Kidney (tissue), 14 donors: ENCODE results near the gene KXD1. TPM values are rescaled to one million over a fixed set of nuclear protein-coding genes. Genes with fewer than 3 reads are reported as not detected.

Source experiments
- DNase-seq, 5 donors: peaks; one replicate each; pipeline ENCODE4 v3.0.0-alpha.2; 2013 to 2020
- FAIRE-seq: peaks from 2 replicates; lab custom pipeline; 2012; peaks lifted over from hg19 to GRCh38; lab: Jason Lieb, UNC
- H3K27ac ChIP-seq, 2 donors: one replicate each; pipeline ENCODE4 v1.7.0; 2013; ENCODE audit warnings: low read depth in 2 of 2, low read length in 2 of 2, inconsistent platforms in 1 of 2
- H3K27me3 ChIP-seq: one replicate; pipeline ENCODE4 v1.7.1; 2013; ENCODE audit warnings: low read length, inconsistent platforms; ENCODE audit not compliant: control insufficient read depth, insufficient read depth
- H3K36me3 ChIP-seq, 3 donors: one replicate each; pipeline versions ENCODE4 v1.7.0 to v1.7.1; 2013; ENCODE audit warnings: low read length in 3 of 3, control low read depth in 1 of 3, inconsistent platforms in 1 of 3; ENCODE audit not compliant: insufficient read depth in 3 of 3, control insufficient read depth in 2 of 3
- H3K4me1 ChIP-seq, 3 donors: one replicate each; pipeline versions ENCODE4 v1.7.0 to v1.7.1; 2013; ENCODE audit warnings: low read length in 3 of 3, inconsistent platforms in 1 of 3, low read depth in 1 of 3; ENCODE audit not compliant: control insufficient read depth in 2 of 3, insufficient read depth in 2 of 3
- H3K4me3 ChIP-seq, 3 donors: one replicate each; pipeline versions ENCODE4 v1.7.0 to v1.8.1; 2013; ENCODE audit warnings: low read length in 3 of 3, control low read depth in 1 of 3, inconsistent platforms in 1 of 3
- H3K9ac ChIP-seq, 3 donors: one replicate each; pipeline versions ENCODE4 v1.7.0 to v1.7.1; 2013; ENCODE audit warnings: low read length in 3 of 3, control low read depth in 1 of 3, inconsistent platforms in 1 of 3
- H3K9me3 ChIP-seq, 3 donors: one replicate each; pipeline versions ENCODE4 v1.7.0 to v1.7.1; 2013; ENCODE audit warnings: low read length in 3 of 3, control low read depth in 1 of 3, inconsistent platforms in 1 of 3; ENCODE audit not compliant: control insufficient read depth in 2 of 3, insufficient read depth in 1 of 3
- intact Hi-C: fragments of 100-400 bp; cut with DNase I; formaldehyde crosslinking; loops from one replicate; pipeline ENCODE4 v1.11.1; 2022
- polyA plus RNA-seq: library from polyadenylated mRNA; stranded (reverse); fragments of 350-450 nt; fragmentation: Illumina TruSeq; extraction: RNeasy Lipid Tissue Mini Kit (QIAGEN cat#74804); gene quantifications from one replicate; pipeline ENCODE4 v1.2.3, GENCODE V29; 2014; ENCODE audit warnings: low read depth, low replicate concordance; ENCODE audit not compliant: insufficient read depth
- total RNA-seq: library from RNA; stranded (reverse); fragmentation: NEBNext Ultra II Directional; extraction: Animal tissue kit (Norgen Biotek cat#: 25700); gene quantifications from one replicate; pipeline ENCODE4 v1.2.1, GENCODE V29; 2021
- TF ChIP-seq, protein P1 (sequence below): IDR thresholded peaks from 3 replicates; pipeline ENCODE4 v1.5.1; 2012; ENCODE audit warnings: mild to moderate bottlenecking, moderate library complexity, borderline replicate concordance; ENCODE audit not compliant: insufficient read depth; ENCODE audit errors: extremely low read depth
- donor health status: control.
- donor health status: control.
- donor health status: control.
- donor health status: control.
- donor health status: control.
- donor health status: DM: yes; HTN: yes; CAD: no.
- donor health status: Normal renal cell carcinoma (clear cell type).

KXD1 gene
- total and polyA plus RNA-seq, 2 donors from 2014 or later = 56.3 to 69.9 TPM

DNA sequence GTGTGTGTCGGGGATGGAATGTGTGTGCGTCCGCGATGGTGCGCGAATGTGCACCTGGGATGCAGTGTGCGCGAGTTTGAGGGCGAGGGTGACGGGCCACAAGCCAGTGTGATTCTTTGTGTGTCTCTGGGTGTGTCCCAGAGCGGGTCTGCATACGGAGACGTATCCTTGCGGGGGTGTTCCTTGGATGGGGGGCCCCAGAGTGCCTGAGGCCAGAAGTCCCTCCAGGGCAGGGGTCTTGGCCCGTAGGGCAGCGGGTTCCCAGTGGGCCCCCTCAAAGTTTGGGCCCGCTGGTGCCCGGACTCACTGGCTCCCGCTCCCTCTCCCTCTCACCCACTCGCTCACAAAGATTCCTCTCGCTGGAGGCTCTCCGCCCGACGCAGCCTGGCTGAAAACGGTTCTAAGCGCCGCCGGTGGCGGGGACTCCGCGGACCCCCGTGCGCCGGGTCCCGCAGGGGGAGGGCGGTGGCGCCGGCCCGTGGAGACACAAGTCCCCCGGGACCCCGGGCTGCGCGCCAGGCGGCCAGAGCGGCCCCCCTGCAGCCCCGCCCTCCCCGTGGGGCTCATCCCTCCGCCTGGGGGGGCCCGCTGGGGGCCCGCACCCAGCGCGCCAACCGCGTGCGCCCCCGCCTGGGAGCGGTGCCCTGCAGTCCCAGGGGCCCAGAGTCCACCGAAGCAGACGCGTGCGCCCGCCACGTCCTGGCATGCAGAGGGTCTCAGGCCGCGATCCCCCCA, 48.0 kb downstream of the KXD1 start:
- Histone ChIP-seq H3K4me3 (no peak overlapping the region), H3K27me3 (peaks cover 29% of the 10 kb centered on the region), H3K27ac (no peak overlapping the region), H3K36me3 (no peaks in the 10 kb centered on the region), H3K4me1 (peaks cover 0 to 4% (median 0%) of the 10 kb centered on the region in 3 donors), H3K9ac (no peak overlapping the region), H3K9me3 (no peaks in the 10 kb centered on the region)
- intact Hi-C loops = no loop called here
- TF ChIP-seq, protein P1, sequence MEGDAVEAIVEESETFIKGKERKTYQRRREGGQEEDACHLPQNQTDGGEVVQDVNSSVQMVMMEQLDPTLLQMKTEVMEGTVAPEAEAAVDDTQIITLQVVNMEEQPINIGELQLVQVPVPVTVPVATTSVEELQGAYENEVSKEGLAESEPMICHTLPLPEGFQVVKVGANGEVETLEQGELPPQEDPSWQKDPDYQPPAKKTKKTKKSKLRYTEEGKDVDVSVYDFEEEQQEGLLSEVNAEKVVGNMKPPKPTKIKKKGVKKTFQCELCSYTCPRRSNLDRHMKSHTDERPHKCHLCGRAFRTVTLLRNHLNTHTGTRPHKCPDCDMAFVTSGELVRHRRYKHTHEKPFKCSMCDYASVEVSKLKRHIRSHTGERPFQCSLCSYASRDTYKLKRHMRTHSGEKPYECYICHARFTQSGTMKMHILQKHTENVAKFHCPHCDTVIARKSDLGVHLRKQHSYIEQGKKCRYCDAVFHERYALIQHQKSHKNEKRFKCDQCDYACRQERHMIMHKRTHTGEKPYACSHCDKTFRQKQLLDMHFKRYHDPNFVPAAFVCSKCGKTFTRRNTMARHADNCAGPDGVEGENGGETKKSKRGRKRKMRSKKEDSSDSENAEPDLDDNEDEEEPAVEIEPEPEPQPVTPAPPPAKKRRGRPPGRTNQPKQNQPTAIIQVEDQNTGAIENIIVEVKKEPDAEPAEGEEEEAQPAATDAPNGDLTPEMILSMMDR = no peak
- no peak for FAIRE-seq
- no peak for DNase-seq

DNA sequence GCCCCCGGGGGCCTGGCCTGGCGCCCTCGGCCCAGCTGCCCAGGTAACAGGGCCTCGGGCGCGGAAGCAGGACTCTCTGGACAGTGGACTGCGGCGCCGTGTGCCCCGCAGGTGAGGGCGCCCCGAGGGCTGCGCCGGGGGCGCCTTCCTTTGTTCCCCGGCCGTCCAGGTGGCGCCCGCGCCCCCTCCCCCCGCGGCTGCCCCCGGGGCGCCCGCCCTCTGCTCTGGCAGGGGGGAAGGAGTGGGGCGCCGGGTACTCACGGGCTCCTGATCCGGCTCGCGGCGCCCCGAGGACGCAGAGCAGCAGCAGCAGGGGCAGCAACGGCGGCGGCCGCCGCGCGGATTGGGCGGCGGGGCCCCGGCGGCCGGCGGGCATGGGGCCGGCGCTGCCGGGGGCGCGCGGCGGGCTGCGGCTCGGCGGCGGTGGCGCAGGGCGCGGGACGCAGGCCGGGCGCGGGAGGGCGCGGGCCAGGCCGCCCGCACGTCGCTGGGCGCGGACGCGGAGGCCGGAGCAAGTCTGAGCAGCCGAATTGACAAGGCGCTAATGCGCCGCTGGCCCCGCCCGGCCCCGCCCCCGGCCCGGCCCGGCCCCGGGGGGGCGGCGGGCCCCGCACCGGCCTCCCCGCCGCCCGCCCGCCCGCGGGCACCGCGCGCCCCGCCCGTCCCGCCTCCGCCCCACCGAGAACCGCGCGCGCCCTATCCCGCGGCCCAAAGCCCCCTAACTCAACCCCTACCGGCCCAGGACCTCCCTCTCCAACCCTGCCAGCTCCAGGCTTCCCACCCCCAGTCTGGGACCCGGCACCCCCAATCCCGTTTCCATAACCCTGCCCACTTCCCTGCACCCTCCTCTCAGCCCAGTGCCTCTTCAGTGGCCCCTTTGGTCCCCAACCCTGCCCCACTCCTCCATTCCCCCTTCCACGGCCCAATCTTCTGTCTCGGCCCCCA, 48.9 kb downstream of the KXD1 start, which contains the start of gene CRLF1:
CRLF1 (minus strand) TSS at position 519 of the 945 bp plus-strand sequence; CDS start at position 376, 143 bp downstream.
- H3K27ac ChIP-seq = no peak within 1 kb of the TSS
- FAIRE-seq (no peak), DNase-seq (no peak)
- no peaks in the 10 kb centered on the region for H3K36me3 ChIP-seq
- no peak within 1 kb of the TSS for H3K9ac ChIP-seq
- intact Hi-C loops = no loop called here
- no peak within 1 kb of the TSS for H3K4me3 ChIP-seq
- H3K4me1 ChIP-seq = peaks cover 0 to 6% (median 0%) of the 10 kb centered on the region in 3 donors
- peaks cover 33% of the 10 kb centered on the region for H3K27me3 ChIP-seq
- no peaks in the 10 kb centered on the region for H3K9me3 ChIP-seq
- TF ChIP-seq, protein P1 = no peak

DNA sequence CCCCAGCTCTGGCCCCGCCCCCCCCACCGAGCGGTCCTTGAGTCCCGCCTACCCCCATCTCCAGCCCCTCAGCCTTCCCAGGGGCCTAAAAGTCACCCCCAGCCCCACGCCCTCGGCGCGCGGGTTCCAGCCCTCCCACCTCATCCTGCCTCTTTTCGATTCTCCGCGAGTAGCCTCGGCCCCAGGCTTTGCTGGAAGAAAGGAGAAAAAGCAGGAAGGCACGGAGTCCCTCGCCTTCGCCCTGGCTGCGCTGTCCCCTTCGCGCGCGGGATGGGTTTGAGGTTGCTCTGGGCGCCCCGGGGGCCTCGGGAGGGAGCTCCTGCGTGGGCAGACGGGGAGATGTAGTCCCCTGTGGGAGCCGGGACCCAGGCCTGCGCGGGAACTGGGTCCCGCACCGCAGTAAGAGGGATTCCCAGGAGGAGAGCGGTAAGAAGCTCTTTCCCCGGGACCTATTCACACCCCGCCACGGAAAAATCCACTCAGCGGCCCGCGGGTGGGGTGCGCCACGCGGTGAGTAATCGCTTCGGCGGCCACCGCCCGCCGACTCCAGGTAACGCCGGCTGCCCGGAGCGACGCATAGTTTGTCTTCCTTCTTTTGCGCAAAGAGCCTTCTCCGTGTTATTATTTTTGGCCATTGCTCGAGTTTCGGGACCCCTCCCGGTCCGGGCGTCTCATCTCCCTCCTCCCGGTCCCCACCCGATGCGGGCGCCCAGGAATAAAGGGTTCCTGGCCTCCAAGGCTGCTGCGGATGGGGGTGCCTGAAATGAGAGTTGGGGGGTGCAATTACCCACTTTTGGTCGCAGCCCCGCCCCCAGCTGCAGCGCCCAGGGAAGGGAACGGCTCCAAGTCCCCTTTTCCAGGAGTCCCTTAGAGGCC, 49.8 kb downstream of the KXD1 start:
- Histone ChIP-seq H3K27ac (no peak overlapping the region), H3K4me1 (peaks cover 0 to 9% (median 0%) of the 10 kb centered on the region in 3 donors), H3K9me3 (no peaks in the 10 kb centered on the region), H3K27me3 (peaks cover 40% of the 10 kb centered on the region), H3K9ac (no peak overlapping the region), H3K4me3 (no peak overlapping the region), H3K36me3 (no peaks in the 10 kb centered on the region)
- TF ChIP-seq, protein P1 = no peak
- FAIRE-seq = no peak
- intact Hi-C loops = no loop called here
- no peak for DNase-seq
